ENCODE data around the gene ASTN2.

Gene ASTN2

GRCh38 chr9:117368684-117369230, 46.1 kb downstream of the ASTN2 start:
- no peak for DNase-seq (ENCODE audit: low read depth in 3 of 3, low spot score in 1 of 3)

DNA sequence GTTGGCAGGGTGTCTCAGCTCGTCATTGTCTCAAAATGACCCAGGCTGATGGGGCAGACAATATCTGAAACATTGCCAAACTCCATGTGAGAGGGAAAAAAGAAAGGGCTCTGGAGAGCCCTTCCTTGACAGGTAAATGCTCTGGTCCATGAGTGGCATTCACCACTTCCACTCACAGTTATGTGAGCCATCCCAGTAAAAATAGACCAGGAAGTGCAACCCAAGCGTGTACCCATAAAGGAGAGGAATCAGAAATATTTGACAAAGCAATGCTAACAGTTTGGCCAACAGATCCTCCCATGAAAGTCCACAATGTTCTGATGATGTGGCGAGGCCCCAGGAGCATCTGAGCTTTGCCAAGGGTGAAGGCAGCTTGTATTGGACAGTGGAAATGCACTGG, 49.4 kb downstream of the ASTN2 start:
- DNase-seq (ENCODE audit: low read depth in 3 of 3, low spot score in 1 of 3), result no peak

DNA sequence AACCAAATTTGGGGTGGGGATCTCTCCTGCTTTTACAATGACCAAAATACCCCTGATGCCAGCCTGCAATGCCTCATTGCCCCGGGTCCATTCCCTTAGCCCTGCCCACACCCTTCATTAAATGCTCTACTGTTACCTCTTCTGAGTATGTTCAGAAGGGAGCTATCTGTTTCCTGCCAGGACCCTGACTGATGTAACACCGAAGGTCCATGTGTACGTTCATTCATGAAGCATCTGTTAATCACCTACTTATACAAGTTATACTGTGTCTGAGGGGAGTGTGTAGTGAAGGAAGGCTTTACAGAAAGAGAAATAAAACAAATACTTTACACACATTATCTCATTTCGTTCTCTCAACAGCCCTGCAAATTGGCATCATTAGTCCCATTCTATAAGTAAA, 51.9 kb downstream of the ASTN2 start:
- no peak for DNase-seq (ENCODE audit: low read depth in 3 of 3, low spot score in 1 of 3)

DNA sequence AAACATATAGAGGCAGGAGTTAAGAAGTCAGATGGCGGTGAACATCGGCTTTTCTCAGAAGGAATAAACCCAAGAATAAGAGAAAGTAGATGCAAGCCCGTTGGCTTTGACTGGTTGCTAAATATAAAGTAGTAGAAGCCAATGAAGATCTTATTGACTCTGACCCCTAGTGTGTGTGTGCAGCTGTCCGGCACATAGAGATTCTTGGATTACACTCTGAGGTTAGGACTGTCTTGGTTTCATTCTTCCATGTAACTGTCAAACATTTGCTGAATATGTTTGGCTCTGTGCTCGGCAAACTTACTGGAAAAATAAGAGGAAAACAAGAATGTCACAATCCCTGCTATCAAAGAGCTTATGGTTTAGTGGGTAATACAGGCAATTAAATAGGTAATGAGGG, 54.9 kb downstream of the ASTN2 start:
- no peak for DNase-seq (ENCODE audit: low read depth in 3 of 3, low spot score in 1 of 3)

DNA sequence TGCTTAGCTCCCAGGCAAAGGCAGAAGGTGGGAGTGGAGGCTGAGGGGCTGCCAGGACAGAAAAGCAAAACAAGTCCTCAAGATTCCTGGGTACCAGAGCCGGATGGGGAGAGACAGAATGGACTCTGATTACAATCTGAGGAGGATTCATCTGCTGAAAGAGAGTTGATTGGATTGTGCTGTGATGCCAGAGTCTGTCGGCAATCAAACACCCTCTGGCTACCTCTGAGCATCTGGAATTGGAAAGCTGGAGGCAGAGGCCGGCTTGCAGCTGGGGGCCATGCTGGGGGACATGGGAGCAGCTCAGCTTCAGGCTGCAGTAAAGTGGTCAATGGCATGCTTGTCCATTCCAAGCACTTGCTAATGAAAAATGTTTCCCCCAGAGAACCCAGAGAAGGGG, 59.3 kb downstream of the ASTN2 start:
- no peak for DNase-seq (ENCODE audit: low read depth in 3 of 3, low spot score in 1 of 3)

- DNase-seq (ENCODE audit: low read depth in 3 of 3, low spot score in 1 of 3), result no peak
Measured at GRCh38 chr9:117354997-117355396, 59.9 kb downstream of the ASTN2 start.

DNA sequence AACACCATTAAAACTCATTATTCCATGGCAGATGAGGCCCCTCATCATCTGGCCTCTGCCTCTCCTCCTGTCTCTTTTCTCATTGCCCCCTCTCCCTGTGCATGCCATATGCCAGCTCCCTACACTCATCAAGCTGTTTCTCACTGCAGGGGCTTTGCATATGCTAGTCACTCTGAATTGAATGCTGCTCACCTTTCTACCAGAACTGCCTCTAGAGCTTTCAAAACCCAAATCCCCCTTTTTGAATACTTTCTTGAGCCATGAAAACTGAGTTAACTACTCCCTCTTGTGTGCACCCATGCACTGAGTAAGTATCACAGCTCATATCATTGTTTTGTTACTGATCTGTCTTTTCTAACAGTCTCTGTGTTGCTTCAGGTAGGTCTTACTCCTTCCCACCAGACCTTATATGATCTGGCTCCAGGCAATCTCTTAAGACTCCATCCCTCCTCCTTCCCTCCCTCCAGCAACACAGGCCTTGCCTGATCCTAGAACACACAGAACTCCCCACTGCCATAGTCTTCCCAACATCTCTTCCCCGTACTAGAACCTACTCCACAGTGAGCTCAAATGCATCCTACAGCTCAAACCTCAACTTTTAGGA, 60.5 kb downstream of the ASTN2 start:
- no peak for DNase-seq (ENCODE audit: low read depth in 3 of 3, low spot score in 1 of 3)

DNA sequence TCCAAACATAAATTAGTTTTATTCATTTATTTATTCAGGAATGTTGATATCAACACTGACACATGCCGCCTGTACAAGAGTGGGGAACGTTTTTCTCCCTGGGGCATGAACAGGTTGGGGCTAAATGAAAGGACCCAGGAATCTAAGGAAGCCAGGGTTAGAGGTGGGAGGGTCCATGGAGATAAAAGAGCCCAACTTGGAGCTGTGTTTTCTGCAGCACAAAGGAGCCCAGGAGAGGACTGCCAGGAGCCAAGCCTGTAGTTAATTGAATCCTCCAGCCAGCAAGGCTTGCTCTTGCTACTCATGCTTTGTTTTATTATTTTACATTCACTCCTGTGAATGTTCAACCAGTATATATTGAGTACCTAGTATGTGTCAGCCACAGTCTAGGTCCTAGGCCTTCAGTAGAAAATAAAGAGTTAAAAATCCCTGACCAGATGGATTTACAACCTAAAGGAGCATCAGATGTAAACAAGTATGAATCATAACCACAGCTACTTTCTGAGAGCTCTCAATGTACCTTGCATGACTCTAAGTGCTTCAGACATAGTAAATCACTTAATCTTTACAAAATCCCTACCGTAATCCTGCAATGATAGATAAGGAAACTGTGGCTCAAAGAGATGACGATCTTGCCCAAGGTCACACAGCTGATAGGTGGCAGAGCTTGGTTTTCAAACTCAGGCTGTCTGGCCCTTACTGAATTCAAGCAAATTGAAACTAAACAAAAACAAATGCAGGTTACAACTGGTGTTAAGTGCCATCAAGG, 69.8 kb downstream of the ASTN2 start:
- DNase-seq (ENCODE audit: low read depth in 3 of 3, low spot score in 1 of 3), result no peak

DNA sequence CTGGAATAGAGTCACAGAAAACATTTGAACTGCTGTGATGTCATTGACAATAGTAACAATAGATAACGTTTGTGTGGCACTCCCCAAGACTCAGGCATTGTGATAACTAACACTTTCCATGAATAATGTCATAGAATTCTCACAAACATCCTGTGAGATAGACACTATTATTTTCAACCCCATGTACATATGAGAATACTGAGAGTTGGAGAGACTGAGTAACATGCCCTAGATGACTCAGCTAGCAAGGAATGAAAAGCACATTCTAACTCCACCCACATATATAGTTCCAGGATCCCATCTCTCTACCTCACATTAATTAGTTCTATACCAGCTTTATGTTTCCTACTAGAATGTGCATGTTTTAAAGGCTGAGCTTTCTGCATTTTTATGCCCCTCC, 71.4 kb downstream of the ASTN2 start:
- no peak for DNase-seq (ENCODE audit: low read depth in 3 of 3, low spot score in 1 of 3)

- no peak for DNase-seq (ENCODE audit: low read depth in 3 of 3, low spot score in 1 of 3)
Measured at GRCh38 chr9:117341151-117341550, 73.7 kb downstream of the ASTN2 start.

GRCh38 chr9:117340422-117340821, 74.4 kb downstream of the ASTN2 start:
- DNase-seq (ENCODE audit: low read depth in 3 of 3, low spot score in 1 of 3), result no peak

- DNase-seq (ENCODE audit: low read depth in 3 of 3, low spot score in 1 of 3), result no peak
Measured at GRCh38 chr9:117335837-117336433, 78.9 kb downstream of the ASTN2 start.

- DNase-seq (ENCODE audit: low read depth in 3 of 3, low spot score in 1 of 3), result no peak
Measured at GRCh38 chr9:117334101-117334500, 80.8 kb downstream of the ASTN2 start.

GRCh38 chr9:117325831-117326230, 89.0 kb downstream of the ASTN2 start:
- no peak for DNase-seq (ENCODE audit: low read depth in 3 of 3, low spot score in 1 of 3)

DNA sequence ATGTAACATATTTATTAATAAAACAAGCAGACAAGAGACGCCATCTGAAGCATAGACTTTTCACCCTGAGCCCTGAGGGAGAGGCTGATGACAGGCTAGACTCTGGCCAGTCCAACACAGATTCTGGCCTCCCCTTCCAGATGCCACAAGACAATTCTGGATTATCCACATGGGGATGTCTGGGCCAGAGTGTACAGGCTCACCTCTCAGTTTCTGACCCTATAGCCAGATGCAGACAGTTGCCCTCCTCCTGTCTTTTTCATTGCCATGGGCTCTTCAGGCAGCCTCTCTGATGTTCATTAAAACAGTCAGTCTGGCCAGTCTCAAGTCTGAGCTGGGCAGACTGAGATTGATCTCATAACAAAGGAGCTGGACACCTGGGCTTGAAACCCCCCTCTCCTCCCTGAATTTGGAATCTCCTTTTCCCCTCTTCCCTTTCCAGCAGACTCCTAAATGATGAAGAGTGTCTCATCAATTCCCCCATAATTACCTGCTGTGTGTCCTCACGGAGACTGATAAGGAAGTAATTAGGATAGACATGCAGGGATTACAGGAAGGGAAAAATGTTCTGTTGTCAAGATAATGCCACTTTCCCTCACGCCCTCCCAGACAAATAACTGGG, 89.6 kb downstream of the ASTN2 start:
- no peak for DNase-seq (ENCODE audit: low read depth in 3 of 3, low spot score in 1 of 3)

GRCh38 chr9:117323390-117323789, 91.5 kb downstream of the ASTN2 start:
- DNase-seq (ENCODE audit: low read depth in 3 of 3, low spot score in 1 of 3), result no peak

DNA sequence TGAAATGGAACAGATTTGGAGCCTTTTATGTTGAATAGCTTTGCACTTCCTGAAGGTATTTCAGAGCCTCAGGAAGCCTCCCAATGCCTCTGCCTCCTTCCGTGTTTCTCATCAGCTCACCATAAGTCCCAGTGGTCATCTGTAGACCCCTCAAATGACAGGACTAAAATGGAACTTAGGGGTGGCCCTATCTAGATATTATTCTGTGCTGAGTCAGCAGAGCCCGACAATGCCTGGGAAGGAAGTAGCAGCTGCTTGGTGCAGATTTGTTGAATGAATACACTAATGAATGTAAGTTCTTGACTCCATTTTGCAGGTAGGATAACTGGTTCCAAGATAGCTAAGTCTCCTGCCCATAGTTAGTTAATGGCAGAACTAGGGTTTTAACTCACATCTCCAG, 97.7 kb downstream of the ASTN2 start:
- DNase-seq (ENCODE audit: low read depth in 3 of 3, low spot score in 1 of 3), result no peak

GRCh38 chr9:117315236-117315635, 99.6 kb downstream of the ASTN2 start:
- DNase-seq (ENCODE audit: low read depth in 3 of 3, low spot score in 1 of 3), result no peak

GRCh38 chr9:117313989-117314388, 100.9 kb downstream of the ASTN2 start:
- DNase-seq (ENCODE audit: low read depth in 3 of 3, low spot score in 1 of 3), result no peak

- no peak for DNase-seq (ENCODE audit: low read depth in 3 of 3, low spot score in 1 of 3)
Measured at GRCh38 chr9:117307701-117308100, 107.2 kb downstream of the ASTN2 start.

GRCh38 chr9:117306032-117306431, 108.8 kb downstream of the ASTN2 start:
- DNase-seq (ENCODE audit: low read depth in 3 of 3, low spot score in 1 of 3), result no peak

DNA sequence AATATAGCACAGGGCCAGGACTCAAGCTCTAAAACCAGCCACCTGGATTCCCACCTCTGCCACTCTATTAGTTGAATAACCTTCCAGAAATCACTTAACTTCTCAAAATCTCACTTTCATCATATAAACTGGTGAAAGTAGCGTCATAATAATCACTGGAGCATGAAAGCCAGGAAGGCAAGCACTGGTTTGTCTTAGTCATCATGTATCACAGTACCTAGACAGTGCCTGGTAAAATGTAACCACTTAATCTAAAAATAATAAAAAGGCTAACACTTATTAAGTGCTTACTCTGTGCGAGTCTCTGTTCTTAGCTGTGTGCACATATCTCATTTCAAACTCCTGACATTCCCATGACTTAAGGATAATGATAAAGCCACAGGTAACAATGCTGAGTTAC, 109.4 kb downstream of the ASTN2 start:
- no peak for DNase-seq (ENCODE audit: low read depth in 3 of 3, low spot score in 1 of 3)
